K562 (cell line): Measurements from ENCODE around the gene MCM5. TPM values are rescaled to one million over a fixed set of nuclear protein-coding genes. Genes with fewer than 3 reads are reported as not detected.

Source experiments
- ASH1L ChIP-seq: fragments of 450-650 bp; IDR thresholded peaks from 2 replicates; pipeline ENCODE4 v1.6.1; 2018; ENCODE audit warnings: borderline replicate concordance, mild to moderate bottlenecking, low read depth; ENCODE audit not compliant: partially characterized antibody
- BCLAF1 ChIP-seq, 2 experiments: fragments of 450-650 bp in 1 of 2; IDR thresholded peaks; 2 replicates each; pipeline ENCODE4 v1.6.1; 2011 to 2017; ENCODE audit warnings: low read depth in 2 of 2, antibody characterized with exemption in 1 of 2, borderline replicate concordance in 1 of 2, low read length in 1 of 2, mild to moderate bottlenecking in 1 of 2, mixed read lengths in 1 of 2; ENCODE audit not compliant: control insufficient read depth in 1 of 2
- BDP1 ChIP-seq: IDR thresholded peaks from 3 replicates; pipeline ENCODE4 v1.6.1; 2011; ENCODE audit not compliant: insufficient read length, insufficient read depth
- CBX5 ChIP-seq: IDR thresholded peaks from 2 replicates; pipeline ENCODE4 v1.6.1; 2014; ENCODE audit warnings: low read depth, borderline replicate concordance
- MCM7 ChIP-seq, 2 experiments: fragments of 450-650 bp; IDR thresholded peaks; 2 replicates each; pipeline ENCODE4 v1.6.1; 2016 to 2018
- NEUROD1 ChIP-seq: fragments of 150-350 bp; IDR thresholded peaks from 2 replicates; pipeline ENCODE4 v1.6.1; 2014; ENCODE audit warnings: borderline replicate concordance, low read length, low read depth; ENCODE audit not compliant: partially characterized antibody
- PPARD ChIP-seq: fragments of 250-450 bp; sonication (Bioruptor Pico); IDR thresholded peaks from 2 replicates; pipeline ENCODE4 v1.8.0; 2022; ENCODE audit warnings: inconsistent platforms, mild to moderate bottlenecking, moderate library complexity
- RBM17 ChIP-seq: fragments of 200-400 bp; formaldehyde crosslinking; IDR thresholded peaks from 2 replicates; pipeline ENCODE4 v1.6.1; 2017; ENCODE audit warnings: low read depth, mild to moderate bottlenecking, low read length, borderline replicate concordance
- RBM25 ChIP-seq: fragments of 200-400 bp; formaldehyde crosslinking; IDR thresholded peaks from 2 replicates; pipeline ENCODE4 v1.6.1; 2018; ENCODE audit warnings: low read length, low read depth, moderate library complexity; ENCODE audit not compliant: severe bottlenecking
- ZBTB33 ChIP-seq: sonication (generic); formaldehyde crosslinking; IDR thresholded peaks from 2 replicates; pipeline ENCODE4 v1.8.1; 2023; ENCODE audit warnings: mild to moderate bottlenecking, missing genetic modification reagents
- ZC3H8 ChIP-seq: fragments of 450-650 bp; IDR thresholded peaks from 2 replicates; pipeline ENCODE4 v1.6.1; 2017
- ZNF316 ChIP-seq: fragments of 450-650 bp; IDR thresholded peaks from 2 replicates; pipeline ENCODE4 v1.6.1; 2016
- ZNF778 ChIP-seq: fragments of 450-650 bp; formaldehyde crosslinking; IDR thresholded peaks from 2 replicates; pipeline ENCODE4 v1.4.0; 2020; ENCODE audit warnings: mild to moderate bottlenecking, moderate library complexity
- polyA plus RNA-seq, 8 experiments: library from polyadenylated mRNA; depleted of rRNA in 4 of 8; stranded (reverse) in 5 of 8; unstranded in 3 of 8; fragments of >200 nt; fragmentation: Nextera tagmentation in 2 of 8; fragmentation: Illumina TruSeq in 1 of 8; extraction: Ambion mirVana in 2 of 8; extraction: Trizol in 1 of 8; gene quantifications; 2 replicates each; pipeline versions ENCODE4 v1.2.1 to v1.2.3, GENCODE V29; 2011 to 2014; ENCODE audit warnings: inconsistent platforms in 1 of 8, missing spikeins in 1 of 8
- total RNA-seq, 7 experiments: library from RNA; depleted of rRNA in 6 of 7; stranded (reverse); fragments of >200 nt in 6 of 7; fragmentation: Illumina TruSeq in 2 of 7; extraction: Trizol in 2 of 7; gene quantifications; 2 replicates each; pipeline versions ENCODE4 v1.2.1 to v1.2.3, GENCODE V29; 2011 to 2021; ENCODE audit warnings: low replicate concordance in 1 of 7
- TF ChIP-seq, protein P1 (sequence below): fragments of 450-650 bp; conservative IDR thresholded peaks from 2 replicates; pipeline ENCODE4 v1.6.1; 2016; ENCODE audit warnings: missing genetic modification characterization, low read depth, mild to moderate bottlenecking, missing compliant biosample characterization, moderate library complexity

MCM5 gene
- total and polyA plus RNA-seq, 9 of the 15 experiments (the other 6 are each of a cell fraction or from before 2014, with no cell fraction given): 5.6 to 180 (median 66.1) TPM

GRCh38 chr22:35398591-35398973, 1.4 kb upstream of the MCM5 start (continued):
- TF ChIP-seq BCLAF1 (IDR thresholded peaks at IDR 0.05; ENCODE audit: borderline replicate concordance in 1 of 2, control insufficient read depth in 1 of 2, low read depth in 2 of 2, low read length in 1 of 2): no peak
- no peak for TF ChIP-seq ZC3H8
- no peak for TF ChIP-seq MCM7 (IDR thresholded peaks at IDR 0.05)
- no peak for TF ChIP-seq ASH1L
- TF ChIP-seq, protein P1, sequence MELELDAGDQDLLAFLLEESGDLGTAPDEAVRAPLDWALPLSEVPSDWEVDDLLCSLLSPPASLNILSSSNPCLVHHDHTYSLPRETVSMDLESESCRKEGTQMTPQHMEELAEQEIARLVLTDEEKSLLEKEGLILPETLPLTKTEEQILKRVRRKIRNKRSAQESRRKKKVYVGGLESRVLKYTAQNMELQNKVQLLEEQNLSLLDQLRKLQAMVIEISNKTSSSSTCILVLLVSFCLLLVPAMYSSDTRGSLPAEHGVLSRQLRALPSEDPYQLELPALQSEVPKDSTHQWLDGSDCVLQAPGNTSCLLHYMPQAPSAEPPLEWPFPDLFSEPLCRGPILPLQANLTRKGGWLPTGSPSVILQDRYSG (tag): no peak
- TF ChIP-seq ZNF778 (CRISPR knock-in tag): no peak
- TF ChIP-seq BDP1: no peak
- peak; percentile 59 for TF ChIP-seq RBM25
- TF ChIP-seq NEUROD1: no peak
- TF ChIP-seq CBX5: no peak
- no peak for TF ChIP-seq ZBTB33
- TF ChIP-seq RBM17: no peak
- no peak for TF ChIP-seq PPARD
- no peak for TF ChIP-seq ZNF316
